Esophagus mucosa (tissue), 1 donor: ENCODE results near the gene ADGRG2. TPM values are rescaled to one million over a fixed set of nuclear protein-coding genes. Genes with fewer than 3 reads are reported as not detected.

Experiments
- ATAC-seq: fragments of 200-7000 bp; cut with Tn5 transposase; one replicate; pipeline ENCODE4 v1.9.1; 2020
- total RNA-seq: library from RNA; stranded (reverse); gene quantifications from one replicate; pipeline ENCODE4 v1.2.4, GENCODE V29; 2023
- donor health status: DM: yes; HTN: yes; CAD: no.

The ADGRG2 gene, protein sequence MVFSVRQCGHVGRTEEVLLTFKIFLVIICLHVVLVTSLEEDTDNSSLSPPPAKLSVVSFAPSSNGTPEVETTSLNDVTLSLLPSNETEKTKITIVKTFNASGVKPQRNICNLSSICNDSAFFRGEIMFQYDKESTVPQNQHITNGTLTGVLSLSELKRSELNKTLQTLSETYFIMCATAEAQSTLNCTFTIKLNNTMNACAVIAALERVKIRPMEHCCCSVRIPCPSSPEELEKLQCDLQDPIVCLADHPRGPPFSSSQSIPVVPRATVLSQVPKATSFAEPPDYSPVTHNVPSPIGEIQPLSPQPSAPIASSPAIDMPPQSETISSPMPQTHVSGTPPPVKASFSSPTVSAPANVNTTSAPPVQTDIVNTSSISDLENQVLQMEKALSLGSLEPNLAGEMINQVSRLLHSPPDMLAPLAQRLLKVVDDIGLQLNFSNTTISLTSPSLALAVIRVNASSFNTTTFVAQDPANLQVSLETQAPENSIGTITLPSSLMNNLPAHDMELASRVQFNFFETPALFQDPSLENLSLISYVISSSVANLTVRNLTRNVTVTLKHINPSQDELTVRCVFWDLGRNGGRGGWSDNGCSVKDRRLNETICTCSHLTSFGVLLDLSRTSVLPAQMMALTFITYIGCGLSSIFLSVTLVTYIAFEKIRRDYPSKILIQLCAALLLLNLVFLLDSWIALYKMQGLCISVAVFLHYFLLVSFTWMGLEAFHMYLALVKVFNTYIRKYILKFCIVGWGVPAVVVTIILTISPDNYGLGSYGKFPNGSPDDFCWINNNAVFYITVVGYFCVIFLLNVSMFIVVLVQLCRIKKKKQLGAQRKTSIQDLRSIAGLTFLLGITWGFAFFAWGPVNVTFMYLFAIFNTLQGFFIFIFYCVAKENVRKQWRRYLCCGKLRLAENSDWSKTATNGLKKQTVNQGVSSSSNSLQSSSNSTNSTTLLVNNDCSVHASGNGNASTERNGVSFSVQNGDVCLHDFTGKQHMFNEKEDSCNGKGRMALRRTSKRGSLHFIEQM
- 0.16 TPM for total RNA-seq

DNA sequence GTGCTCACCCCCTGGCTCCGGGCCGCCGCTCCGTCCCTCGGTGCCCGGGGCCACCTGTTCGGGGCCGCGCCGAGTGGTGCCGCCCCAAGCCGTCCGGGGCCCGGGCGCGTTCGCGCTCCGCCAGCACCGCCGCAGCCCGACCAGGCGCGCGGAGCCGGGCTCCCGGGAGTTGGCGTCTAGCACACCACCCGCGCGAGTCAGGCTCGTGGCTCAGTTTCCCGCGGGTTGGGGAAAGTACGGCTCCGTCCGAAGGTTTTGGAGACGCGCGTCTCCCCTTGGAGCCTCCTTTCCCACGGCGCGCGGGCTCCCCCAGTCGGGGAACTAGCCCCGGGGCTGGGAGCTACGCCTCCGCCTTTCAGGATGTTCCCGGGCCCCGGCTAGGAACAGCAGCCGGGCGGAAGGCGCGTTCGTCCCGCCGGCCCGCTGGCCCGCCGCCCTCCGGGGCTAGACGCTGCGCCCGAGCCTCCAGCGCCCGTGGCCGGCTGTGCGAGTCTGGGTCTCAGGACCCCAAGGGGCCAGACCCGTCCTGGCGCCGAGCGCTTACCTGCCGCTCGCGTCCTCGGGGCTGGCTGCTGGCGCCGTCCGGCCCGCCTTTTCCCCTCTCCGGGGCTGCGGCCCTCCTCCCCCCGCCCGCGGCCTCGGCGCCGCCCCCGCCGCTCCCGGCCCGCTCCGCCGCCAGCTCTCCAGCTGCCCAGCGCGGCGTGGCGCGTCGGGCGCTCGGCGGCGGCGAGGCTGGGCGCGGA, at the start of gene ADGRG2:
TSS of gene ADGRG2 (minus strand) at position 571 of the 743 bp plus-strand sequence. CDS start 53,634 bp downstream, outside the sequence.
- no peak for ATAC-seq

DNA sequence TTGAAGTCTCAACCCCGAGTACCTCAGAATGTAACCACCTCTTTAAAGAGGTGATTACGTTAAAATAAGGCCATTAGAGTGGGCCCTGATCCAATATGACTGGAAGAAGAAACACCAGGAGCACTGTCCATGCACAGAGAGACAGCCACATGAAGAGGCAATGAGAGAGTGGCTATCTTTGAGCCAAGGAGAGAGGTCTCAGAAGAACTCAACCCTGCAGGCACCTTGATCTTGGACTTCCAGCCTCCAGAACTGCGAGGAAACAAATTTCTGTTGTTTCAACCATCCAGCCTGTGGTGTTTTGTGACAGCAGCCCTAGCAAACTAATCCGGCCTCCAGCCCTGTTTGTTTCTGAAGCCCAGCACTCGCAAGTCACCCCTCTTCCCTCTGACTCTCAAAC, 46.3 kb upstream of the ADGRG2 start:
- ATAC-seq, result no peak

DNA sequence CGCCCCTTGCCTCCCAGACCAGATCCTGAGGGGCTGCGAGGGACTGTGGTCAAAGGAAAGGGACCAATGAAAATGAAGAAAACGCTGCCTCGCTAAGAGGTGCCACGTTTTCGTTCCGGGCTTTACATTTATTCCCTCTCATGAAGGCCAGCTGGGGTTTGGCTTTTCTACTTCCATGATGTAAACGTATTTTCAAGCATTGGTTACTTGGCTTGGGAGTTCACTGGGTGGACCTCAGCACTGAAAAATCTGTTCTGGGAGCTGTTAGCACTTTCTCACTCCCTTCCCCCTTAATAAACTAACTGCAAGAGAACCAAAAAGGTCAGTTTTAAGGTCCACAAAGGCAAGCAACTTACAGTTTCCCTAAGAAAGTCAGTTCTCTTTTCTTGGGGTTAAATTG, 40.6 kb upstream of the ADGRG2 start:
- no peak for ATAC-seq

DNA sequence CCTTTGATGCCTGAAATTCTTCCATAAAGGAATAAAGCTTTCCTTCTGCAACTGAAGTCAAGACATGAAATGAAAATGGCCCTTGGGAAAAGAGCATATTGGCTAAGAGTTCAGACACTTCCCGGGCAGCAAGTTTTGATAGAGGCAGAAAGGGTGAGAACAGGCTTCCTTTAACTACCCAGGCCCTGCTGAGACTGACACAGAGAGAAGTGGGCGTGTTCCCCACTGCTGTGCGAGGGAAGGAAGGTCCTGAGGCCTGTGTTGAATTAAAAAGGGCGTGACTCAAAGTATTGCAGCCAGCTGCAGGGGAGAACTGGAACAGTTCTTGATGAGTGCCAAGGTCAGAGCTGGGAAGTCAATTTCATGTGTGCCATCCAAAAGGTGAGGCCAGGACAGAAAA, 33.9 kb upstream of the ADGRG2 start:
- no peak for ATAC-seq

DNA sequence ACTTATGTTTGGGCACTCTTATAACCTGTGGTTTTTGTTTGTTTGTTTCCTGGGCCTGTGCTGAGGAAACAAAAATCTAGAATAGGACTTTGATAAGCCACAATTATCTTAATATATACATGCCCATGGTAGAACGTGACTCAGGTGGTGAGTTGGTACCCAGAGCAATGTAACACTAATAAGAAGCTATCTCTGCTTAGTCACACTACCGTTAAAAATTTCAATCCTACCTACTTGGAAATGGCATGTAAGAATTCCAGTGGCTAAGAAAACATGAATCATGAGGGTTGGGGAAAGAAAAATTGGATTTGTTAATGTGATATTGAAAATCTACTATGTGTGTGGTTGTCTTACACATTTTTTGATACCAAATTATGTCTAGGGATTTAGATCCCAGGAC, 30.5 kb upstream of the ADGRG2 start:
- no peak for ATAC-seq

DNA sequence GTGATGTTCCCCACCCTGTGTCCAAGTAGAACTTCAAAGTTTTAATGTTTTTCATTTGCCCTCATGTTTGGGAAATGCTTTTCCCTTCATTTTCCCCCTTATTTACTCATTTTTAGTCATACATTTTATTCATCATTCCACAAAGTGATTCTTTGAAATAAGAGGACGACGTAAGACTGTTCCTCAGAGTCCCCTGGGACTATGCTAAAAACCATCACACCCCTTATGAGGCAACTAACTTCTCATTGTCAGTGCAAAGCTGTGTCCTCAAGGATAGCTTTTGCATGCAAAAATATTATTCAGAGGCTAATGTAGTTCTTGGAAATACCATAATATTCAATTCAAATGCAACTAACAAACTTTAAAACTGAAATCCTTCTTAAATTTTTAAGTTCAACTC, 14.8 kb upstream of the ADGRG2 start:
- no peak for ATAC-seq

DNA sequence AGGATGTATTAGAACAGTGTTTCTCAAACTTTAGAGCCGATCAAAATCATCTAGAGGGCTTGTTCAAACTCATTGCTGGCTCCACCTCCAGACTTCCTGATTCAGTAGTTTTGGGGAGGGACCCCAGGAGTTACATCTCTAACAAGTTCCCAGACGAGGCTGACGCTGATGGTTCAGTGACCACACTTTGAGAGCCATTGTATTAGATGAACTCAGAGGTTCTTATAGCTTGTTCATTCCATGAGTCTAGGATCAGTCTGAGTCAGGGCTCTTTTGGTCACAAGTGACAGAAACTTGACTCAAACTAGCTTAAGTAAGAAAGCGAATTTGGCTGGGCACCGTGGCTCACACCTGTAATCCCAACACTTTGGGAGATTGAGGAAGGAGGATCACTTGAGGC, 11.5 kb upstream of the ADGRG2 start:
- no peak for ATAC-seq

DNA sequence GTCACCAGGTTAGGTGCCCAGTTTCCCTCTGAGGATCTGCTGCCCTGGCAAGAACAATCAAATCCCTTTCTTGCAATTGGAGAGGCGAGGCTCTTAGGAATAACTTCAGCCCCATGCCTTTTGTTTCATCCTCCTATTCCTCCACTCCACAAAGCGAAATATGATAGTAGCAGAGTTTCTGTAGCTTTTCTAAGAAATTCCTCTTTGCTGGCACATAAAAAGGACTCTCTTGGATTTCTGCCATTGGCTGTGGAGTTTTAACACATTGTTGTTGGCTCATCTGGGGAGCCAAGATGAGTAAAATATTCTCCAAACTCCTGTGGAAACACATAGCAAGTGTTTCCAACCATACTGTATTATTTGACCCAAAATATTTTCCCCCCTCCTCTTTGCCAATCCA, 11.0 kb upstream of the ADGRG2 start:
- ATAC-seq, result no peak

DNA sequence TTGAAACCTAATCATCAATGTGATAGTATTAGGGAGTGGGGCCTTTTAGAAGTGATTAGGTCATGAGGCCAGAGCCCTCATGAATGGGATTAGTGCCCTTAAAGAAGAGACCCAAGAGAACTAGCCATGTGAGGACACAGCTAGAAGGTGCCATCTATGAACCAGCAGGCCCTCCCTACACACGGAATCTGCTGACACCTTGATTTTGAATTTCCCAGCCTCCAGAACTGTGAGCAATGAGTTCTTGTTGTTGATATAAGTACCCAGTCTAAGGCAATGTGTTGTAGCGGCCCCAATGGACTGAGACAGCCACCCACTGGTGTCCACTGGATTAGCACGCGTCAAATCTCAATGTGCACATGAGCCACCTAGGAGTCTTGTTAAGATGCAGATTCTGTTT, 8.4 kb upstream of the ADGRG2 start:
- no peak for ATAC-seq

DNA sequence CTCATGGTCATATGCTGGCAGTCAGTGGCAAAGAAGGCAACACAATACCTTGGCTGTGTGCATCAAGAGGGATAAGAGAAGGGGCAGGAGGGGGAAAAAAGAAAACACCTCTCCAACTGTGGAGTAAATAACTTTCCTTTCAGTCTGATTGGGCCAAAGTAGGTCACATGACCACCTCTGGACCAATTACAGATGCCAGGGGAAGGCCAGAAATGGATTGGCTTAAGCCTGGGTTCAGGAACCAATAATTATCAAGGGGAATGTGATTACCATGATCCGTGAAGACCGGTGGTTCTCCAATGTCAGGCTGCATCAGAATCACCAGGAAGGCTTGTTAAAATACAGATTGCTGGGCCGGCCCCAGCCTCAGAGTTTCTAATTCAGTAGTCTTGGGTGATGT, 7.4 kb upstream of the ADGRG2 start:
- ATAC-seq, result no peak

DNA sequence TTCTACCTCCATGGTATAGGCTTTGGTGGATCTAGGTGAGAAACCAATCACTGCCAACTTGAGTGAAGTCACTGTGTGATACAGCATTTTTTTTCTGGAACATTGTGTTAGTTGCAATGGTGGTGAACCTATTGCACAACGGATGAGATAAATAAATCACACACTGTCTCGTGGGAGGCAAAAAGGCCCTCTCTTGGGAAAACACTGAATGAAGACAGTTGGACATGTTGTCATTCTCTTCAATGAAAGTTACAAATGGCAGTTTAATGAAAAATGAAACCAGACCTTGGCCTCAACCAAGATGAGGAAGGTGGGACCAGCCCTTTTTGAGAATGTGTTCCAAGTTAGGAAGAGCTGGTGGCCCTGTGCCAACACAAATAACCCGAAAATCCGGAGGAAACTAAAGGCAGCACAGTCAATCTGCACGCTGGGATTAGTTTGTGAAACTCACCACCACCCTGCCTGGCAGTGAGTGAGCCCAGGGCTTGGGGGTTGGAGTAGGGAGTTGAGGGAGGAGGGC, 5.4 kb upstream of the ADGRG2 start:
- no peak for ATAC-seq

DNA sequence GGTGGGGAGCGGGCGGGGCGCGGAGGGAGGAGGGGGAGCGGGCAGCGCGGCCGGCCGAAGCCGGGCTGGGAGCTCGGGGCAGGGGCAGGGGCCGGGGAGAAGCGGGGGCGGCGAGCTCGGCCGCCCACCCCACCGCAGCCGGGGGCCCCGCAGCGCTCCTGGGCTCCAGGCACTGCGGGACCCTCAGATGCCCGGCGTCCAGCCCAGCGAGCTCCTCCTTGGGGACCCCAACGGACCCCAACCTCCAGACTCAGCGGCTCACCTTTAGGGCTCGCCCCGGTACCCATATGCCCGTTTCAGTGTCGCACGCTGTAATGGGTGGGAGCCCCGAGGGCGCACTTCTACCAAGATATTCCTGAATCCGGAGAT, 357 bp upstream of the ADGRG2 start:
- ATAC-seq, result no peak

DNA sequence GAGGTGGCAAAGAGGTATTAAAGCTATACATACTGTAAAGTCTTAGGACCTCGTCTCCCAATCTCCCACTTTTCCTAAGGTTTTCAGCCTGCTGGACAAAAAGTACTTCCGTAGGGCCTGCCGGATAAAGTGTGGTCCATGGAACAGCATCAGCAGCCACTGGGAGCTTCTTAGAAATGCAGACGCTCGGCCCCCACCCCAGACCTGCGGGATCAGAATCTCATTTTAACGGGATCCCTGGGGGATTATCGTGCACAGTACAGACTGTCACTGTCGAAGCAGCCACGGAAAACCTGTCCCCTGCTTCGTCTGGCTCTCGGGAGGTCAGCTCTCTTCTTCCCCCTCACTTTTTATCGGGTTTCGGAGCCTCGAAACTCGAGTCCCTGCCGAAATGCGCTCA, 802 bp downstream of the ADGRG2 start:
- ATAC-seq, result no peak

DNA sequence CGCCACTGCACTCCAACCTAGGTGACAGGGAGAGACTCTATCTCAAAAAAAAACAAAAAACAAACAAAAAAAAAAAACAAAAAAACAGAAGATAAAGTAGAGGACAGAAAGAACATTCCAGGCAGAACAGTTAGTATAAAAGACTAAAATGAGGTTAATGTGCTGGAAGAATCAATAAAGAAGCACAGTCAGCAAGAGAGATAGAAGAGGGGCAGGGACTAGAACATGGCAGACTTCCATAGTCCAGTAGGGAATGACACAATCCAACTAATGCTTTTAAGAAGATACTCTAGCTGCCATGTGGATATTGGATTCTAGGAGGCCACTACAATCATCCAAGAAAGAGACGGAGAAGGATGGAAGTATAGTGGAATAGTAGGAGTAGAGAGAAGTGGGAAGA, 11.6 kb downstream of the ADGRG2 start:
- ATAC-seq, result no peak

DNA sequence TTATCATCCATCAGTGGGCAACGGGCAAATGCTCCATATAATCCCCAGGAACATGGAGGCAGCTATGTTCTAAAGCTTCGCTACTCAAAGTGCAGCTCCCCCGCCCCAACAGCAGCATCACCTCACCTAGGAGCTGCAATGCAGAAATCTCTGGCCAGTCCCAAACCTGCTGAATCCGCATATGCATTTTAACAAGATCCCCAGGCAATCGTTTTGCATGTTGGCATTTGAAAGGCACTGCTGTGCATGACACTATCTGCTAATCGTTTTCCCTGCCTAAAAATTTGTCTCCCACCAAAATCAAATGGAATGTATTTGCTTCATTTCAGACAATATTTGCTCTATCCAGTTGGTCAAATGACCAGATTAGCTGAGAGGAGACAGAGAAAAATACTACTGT, 15.2 kb downstream of the ADGRG2 start:
- ATAC-seq, result no peak

DNA sequence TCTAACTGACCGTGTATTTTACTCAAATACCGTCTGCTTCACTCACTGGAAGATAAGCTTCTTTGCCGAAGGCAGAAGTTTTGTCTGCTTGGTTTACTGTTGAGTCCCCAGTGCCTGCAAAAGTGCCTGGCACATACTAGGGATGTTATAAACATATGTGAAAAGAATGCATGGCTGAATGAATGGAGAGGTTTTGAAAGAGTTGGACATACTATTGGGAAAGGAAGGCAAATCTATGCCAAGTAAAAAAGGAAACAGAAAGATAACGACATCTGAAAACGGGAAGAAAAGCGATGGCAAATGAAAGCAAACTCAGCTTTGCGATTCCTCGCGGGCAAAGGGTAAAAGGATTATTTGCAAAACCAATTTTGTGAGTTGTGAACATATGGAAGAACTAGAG, 21.7 kb downstream of the ADGRG2 start:
- ATAC-seq, result no peak

DNA sequence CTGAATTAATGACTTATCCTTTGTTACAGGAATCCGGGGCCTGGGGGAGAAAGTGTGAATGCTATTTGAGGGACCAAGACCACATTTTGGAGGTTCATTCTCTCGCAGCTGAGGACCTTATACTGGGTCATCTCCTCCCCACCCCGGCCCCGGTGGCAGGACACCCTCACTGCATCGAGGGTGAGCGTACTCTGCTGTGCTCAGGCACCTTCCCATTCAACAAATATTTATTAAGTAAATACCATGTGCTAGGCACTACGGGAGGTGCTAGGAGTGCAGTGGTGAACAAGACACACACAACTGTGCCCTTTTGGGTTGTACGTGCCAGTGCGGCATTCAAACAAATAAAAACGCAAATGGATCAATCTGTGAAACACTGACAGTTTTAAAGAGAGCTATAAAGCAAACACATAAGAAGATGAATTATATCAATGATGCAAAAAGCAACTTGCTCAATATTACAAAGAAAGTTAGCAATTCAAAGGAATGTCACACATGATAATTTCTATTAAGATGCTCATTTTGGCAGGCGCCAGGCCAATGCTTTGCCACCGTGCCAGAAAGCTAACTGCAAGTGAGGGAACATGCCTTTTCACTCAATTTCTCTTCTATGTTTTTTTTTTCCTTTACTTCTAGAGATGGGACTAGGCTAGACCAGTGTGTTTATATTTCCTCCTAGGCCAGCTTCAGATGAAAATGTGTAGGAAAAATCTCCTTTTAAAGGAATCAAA, 24.6 kb downstream of the ADGRG2 start:
- no peak for ATAC-seq

DNA sequence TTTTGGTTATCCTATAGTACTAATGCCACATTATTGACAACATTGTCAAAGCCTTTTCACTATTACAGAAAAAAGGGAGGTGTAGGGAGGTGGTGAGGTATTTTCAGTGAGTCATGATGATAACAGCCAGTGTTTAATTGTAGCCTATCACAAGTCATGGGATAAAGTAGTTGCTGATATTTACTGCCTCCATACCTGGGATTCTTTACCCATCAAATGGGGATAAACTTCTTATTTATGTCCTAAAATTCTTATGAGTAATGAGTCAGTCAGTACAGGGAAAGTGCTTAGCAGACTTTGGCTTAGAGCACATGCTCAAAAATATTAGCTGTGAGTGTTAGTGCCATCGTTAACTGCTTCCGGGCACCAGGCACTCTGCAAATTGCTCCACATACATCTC, 25.7 kb downstream of the ADGRG2 start:
- ATAC-seq, result no peak

DNA sequence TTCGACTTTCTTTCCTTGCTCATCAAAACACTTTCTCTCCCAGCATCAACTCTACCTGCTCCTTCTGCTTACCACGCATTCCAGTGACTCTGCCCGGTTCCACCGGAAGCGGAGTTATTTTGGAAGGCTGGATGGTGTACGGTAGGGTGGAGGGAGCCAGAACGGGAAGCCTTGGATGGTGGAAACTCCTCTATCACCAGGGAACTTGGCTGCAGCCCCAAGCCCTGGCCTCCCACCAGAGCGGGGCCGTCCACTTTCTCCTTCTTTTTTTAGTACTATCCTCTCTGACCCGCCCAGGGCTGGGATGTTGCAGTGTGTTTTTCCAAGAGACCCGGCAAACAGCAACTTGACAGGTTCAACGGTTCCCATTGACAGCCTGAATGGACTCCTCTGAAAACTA, 27.6 kb downstream of the ADGRG2 start:
- no peak for ATAC-seq

DNA sequence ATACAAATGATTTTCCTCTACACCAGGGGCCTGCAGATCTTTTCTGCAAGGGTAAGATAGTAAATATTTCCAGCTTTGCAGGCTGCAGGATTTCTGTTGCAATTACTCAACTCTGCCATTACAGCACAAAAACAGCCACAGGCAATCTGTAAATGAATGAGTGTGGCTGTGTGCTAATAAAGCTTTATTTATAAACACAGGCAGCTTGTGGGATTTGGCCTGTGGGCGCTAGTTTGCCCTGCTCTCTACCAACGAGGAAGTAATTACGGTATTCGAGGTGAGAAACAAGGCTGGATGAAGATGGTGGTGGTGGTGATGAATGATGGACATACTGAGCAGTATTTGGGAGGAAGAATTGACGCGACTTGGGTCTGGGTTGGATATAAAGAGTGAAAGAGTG, 30.7 kb downstream of the ADGRG2 start:
- ATAC-seq, result no peak

DNA sequence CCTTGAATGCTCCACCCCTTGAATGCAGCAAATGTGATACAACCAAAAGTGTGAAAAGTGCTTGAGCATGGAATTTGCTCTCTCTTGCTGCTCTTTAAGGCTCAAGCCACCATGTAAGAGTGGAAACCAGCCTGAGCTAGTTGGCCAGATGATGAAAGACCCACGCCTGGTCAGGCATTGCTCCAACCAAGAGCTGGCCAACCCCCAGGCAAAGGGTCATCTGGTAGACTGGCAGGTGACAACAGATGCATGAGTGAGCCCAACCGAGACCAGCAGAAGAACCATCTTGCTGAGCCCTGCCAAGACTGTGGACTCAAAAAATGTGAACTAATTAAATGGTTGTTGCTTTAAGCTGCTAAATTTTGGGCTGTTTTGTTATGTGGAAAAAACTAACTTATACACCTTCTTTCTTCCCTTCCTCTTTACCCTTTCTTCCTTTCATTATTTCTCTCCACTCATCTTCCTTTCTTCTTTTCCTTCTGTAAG, 32.7 kb downstream of the ADGRG2 start:
- ATAC-seq, result no peak
